ENCODE data around the gene ALKAL2. TPM values are rescaled to one million over a fixed set of nuclear protein-coding genes. Genes with fewer than 3 reads are reported as not detected.

ALKAL2 gene
- total RNA-seq, 8 experiments from 2014 or later = 0.60 to 3.8 (median 1.2) TPM; not detected in 1

DNA sequence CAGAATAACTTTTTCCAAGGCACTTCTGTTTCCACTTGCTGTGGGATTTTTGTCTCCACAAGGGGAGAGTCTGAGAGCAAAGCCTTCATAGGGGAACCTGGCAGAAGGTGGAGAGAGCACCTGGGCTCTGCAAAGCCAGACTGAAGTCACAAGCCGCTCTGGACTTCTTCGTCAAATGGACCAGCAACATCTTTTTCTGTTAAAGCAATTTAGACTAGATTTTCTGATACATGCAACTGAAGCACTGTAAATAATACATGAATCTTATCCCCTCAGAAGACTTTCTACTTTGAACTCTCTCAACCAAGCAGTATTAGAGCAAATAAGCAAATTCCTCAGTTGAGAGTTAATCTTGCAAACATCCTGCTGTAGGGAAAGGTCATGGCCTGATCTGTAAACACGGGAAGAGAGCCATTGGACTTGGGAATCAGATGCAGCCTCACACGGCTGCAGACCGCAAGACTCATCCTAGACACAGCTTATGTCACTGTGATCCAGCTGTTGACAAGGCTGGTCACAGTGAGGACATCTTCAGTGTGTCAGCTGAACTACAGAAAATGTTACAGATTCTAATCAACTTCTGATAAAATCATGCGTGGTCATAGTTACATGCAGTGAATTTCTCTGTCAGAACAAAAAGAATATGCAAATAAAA lies 27.3 kb downstream of the ALKAL2 start:
- 67 to 100% (median 90%) methylated on average over 1 to 5 of the region's 6 CpGs; no CpG with 5 or more reads in 1 of the 10 experiments for WGBS, 10 experiments
- H3K4me3 ChIP-seq = no peak overlapping the region

DNA sequence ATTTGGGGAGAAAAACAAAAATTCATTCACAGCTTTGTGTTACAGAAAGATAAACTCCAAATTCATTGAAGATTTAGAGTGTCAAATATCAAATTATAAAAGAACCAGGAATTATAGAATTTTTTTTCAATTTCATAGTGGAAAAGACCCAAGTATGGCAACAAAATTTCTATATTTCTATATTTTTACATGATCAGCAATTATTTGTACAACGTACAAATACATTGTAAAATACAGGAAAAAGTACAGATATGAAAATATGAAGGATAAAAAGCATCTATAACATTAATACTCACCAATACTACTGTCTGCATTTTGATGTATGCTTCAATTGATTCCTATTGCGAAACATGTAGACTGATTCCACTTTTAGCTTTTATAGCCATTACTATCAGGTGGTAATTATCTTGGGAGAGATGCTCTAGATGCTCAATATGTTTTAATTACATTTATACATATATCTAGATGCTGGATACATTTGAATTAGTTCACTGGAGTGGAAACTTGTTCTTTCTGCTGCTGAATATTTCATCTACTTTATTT lies 28.0 kb downstream of the ALKAL2 start:
- WGBS, 10 experiments = 93 to 100% (median 100%) methylated on average over 2 of the region's 2 CpGs; no CpG with 5 or more reads in 1 of the 10 experiments
- ATAC-seq (replicated peaks in 6 of 8) = no peak
- Histone ChIP-seq H3K4me1 (replicated peaks in 1 of 2) (peaks cover 4 to 7% of the 10 kb centered on the region in 2 donors), H3K4me3 (no peak overlapping the region), H3K27ac (no peak overlapping the region)
- in situ Hi-C loops (cut with MboI; ENCODE audit: low pct_unique_long_range_greater_than_20kb in 2 of 9, low sequenced_read_pairs in 9 of 9, unreplicated experiment in 9 of 9) = no loop called here

More for the DNA sequence above, 27.3 kb downstream of the ALKAL2 start:
- in situ Hi-C loops (cut with MboI; ENCODE audit: low pct_unique_long_range_greater_than_20kb in 2 of 9, low sequenced_read_pairs in 9 of 9, unreplicated experiment in 9 of 9) = no loop called here
- Histone ChIP-seq H3K4me1 (replicated peaks in 1 of 2) (peaks cover 6 to 8% of the 10 kb centered on the region in 2 donors), H3K27ac (no peak overlapping the region)
- no peak for ATAC-seq (replicated peaks in 6 of 8)

DNA sequence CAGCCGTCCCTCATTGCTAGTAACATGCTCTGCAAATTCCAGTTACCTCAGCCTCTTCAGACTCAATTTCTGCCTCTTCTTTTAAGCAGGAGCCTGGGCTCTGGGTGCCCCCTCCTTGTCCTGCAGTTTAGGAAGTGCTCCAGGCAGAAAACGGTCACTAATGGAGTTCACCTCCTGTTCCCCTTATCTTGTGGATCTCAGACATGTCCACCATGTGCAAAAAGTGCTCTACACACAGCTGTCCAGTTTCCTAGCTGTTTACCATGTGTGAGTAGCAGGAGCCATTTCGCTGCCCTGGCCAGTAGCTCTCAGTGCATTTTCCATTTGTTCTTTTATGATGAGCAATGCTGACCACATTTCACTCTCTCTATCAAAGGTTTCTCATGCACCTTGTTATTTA lies 29.0 kb downstream of the ALKAL2 start:
- H3K4me3 ChIP-seq = no peak overlapping the region
- in situ Hi-C loops (cut with MboI; ENCODE audit: low pct_unique_long_range_greater_than_20kb in 2 of 9, low sequenced_read_pairs in 9 of 9, unreplicated experiment in 9 of 9) = no loop called here
- H3K4me1 ChIP-seq (replicated peaks in 1 of 2) = peaks cover 4 to 7% of the 10 kb centered on the region in 2 donors
- WGBS, 10 experiments = 90 to 100% (median 100%) methylated on average over 1 to 3 of the region's 3 CpGs; no CpG with 5 or more reads in 1 of the 10 experiments
- no peak overlapping the region for H3K27ac ChIP-seq
- ATAC-seq (replicated peaks in 6 of 8) = no peak

DNA sequence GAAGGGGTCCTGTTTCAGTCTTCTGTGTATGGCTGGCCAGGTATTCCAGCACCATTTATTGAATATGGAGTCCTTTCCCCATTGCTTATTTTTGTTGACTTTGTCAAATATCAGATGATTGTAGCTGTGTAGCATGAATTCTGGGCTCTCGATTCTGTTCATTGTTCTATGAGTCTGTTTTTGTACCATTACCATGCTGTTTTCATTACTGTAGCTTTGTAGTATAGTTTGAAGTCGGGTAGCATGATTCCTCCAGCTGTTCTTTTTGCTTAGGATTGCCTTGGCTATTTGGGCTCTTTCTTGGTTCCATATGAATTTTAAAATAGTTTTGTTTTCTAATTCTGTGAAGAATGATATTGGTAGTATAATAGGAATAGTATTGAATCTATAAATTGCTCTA lies 30.0 kb downstream of the ALKAL2 start:
- no peak overlapping the region for H3K27ac ChIP-seq
- 66 to 100% (median 96%) methylated on average over 1 to 2 of the region's 2 CpGs; no CpG with 5 or more reads in 1 of the 10 experiments for WGBS, 10 experiments
- no peaks in the 10 kb centered on the region for H3K4me1 ChIP-seq (replicated peaks in 1 of 2)
- in situ Hi-C loops (cut with MboI; ENCODE audit: low pct_unique_long_range_greater_than_20kb in 2 of 9, low sequenced_read_pairs in 9 of 9, unreplicated experiment in 9 of 9) = no loop called here
- no peak for ATAC-seq (replicated peaks in 6 of 8)
- H3K4me3 ChIP-seq = no peak overlapping the region

GRCh38 chr2:257429-257828 lies 30.5 kb downstream of the ALKAL2 start:
- no peak for ATAC-seq (replicated peaks in 6 of 8)

DNA sequence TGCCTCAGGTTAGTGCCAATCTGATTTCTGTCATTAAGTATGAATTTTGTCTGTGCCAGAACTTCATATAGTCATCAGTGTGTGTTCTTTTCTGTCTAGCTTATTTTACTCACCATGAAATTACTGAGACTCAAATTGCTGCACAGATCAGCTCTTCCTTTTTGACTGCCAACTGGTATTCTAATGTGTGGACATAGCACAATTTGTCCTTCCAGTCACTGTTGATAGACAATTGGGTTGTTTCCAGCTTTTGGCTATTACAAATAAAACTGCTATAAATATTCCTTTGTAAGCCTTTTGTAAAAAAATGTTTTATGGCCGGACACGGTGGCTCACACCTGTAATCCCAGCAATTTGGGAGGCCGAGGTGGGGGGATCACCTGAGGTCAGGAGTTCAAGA lies 31.8 kb downstream of the ALKAL2 start:
- H3K27ac ChIP-seq = no peak overlapping the region
- in situ Hi-C loops (cut with MboI; ENCODE audit: low pct_unique_long_range_greater_than_20kb in 2 of 9, low sequenced_read_pairs in 9 of 9, unreplicated experiment in 9 of 9) = no loop called here
- H3K4me1 ChIP-seq (replicated peaks in 1 of 2) = no peaks in the 10 kb centered on the region
- no peak for ATAC-seq (replicated peaks in 6 of 8)
- WGBS, 10 experiments = 62 to 100% (median 100%) methylated on average over 1 to 3 of the region's 3 CpGs; no CpG with 5 or more reads in 3 of the 10 experiments
- no peak overlapping the region for H3K4me3 ChIP-seq

More at GRCh38 chr2:257429-257828, 30.5 kb downstream of the ALKAL2 start:
- WGBS, 10 experiments = 86 to 100% (median 95%) methylated on average over 2 to 3 of the region's 3 CpGs; no CpG with 5 or more reads in 2 of the 10 experiments
- no peak overlapping the region for H3K27ac ChIP-seq
- H3K4me1 ChIP-seq (replicated peaks in 1 of 2) = no peaks in the 10 kb centered on the region
- no peak overlapping the region for H3K4me3 ChIP-seq
- in situ Hi-C loops (cut with MboI; ENCODE audit: low pct_unique_long_range_greater_than_20kb in 2 of 9, low sequenced_read_pairs in 9 of 9, unreplicated experiment in 9 of 9) = no loop called here

- no peak overlapping the region for H3K4me3 ChIP-seq
- in situ Hi-C loops (cut with MboI; ENCODE audit: low pct_unique_long_range_greater_than_20kb in 2 of 9, low sequenced_read_pairs in 9 of 9, unreplicated experiment in 9 of 9) = no loop called here
- WGBS, 10 experiments = 81 to 100% (median 100%) methylated on average over 1 to 2 of the region's 2 CpGs; no CpG with 5 or more reads in 3 of the 10 experiments
Measured at GRCh38 chr2:255195-255594, 32.7 kb downstream of the ALKAL2 start.

DNA sequence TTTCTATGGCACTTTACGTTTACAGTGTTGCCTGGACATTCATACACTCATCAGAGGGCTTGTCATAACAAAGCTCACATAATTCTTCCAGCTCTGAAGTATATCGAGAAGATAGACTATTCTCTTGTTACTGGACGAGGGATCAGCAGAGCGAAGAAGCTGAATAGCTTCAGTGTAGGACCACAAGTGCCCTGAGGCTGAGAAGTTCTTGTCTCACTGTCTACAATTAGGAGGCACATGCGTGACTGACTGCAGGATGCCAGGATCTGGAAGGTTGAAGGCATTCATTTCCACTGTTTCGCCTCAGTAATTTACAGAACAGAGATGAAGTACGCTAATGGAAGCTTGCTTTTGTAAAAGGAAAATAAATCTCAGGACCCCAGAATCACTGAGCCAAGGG lies 33.6 kb downstream of the ALKAL2 start:
- 87 to 100% (median 94%) methylated on average over 1 to 7 of the region's 7 CpGs for WGBS, 10 experiments
- ATAC-seq (replicated peaks in 6 of 8) = no peak
- in situ Hi-C loops (cut with MboI; ENCODE audit: low pct_unique_long_range_greater_than_20kb in 2 of 9, low sequenced_read_pairs in 9 of 9, unreplicated experiment in 9 of 9) = no loop called here
- Histone ChIP-seq H3K27ac (no peak overlapping the region), H3K4me3 (no peak overlapping the region), H3K4me1 (replicated peaks in 1 of 2) (no peaks in the 10 kb centered on the region)

More at GRCh38 chr2:255195-255594, 32.7 kb downstream of the ALKAL2 start:
- no peak for ATAC-seq (replicated peaks in 6 of 8)
- H3K27ac ChIP-seq = no peak overlapping the region
- no peaks in the 10 kb centered on the region for H3K4me1 ChIP-seq (replicated peaks in 1 of 2)

- H3K27ac ChIP-seq = no peak overlapping the region
- ATAC-seq (replicated peaks in 6 of 8) = no peak
- in situ Hi-C loops (cut with MboI; ENCODE audit: low pct_unique_long_range_greater_than_20kb in 2 of 9, low sequenced_read_pairs in 9 of 9, unreplicated experiment in 9 of 9) = no loop called here
- H3K4me1 ChIP-seq (replicated peaks in 1 of 2) = no peaks in the 10 kb centered on the region
- 71 to 100% (median 92%) methylated on average over 1 to 7 of the region's 8 CpGs; no CpG with 5 or more reads in 1 of the 10 experiments for WGBS, 10 experiments
- H3K4me3 ChIP-seq = no peak overlapping the region
Measured at GRCh38 chr2:253202-253638, 34.7 kb downstream of the ALKAL2 start.

GRCh38 chr2:252001-252602 lies 35.8 kb downstream of the ALKAL2 start:
- Histone ChIP-seq H3K4me3 (no peak overlapping the region), H3K4me1 (replicated peaks in 1 of 2) (no peaks in the 10 kb centered on the region), H3K27ac (no peak overlapping the region)
- 3 to 86% (median 79%) methylated on average over 2 to 6 of the region's 6 CpGs; no CpG with 5 or more reads in 2 of the 10 experiments for WGBS, 10 experiments
- in situ Hi-C loops (cut with MboI; ENCODE audit: low pct_unique_long_range_greater_than_20kb in 2 of 9, low sequenced_read_pairs in 9 of 9, unreplicated experiment in 9 of 9) = no loop called here
- peak in 3 of 8 experiments; percentile 86 to 92 (median 92) for ATAC-seq (replicated peaks in 6 of 8)

GRCh38 chr2:249538-250042 lies 38.3 kb downstream of the ALKAL2 start:
- in situ Hi-C loops (cut with MboI; ENCODE audit: low pct_unique_long_range_greater_than_20kb in 2 of 9, low sequenced_read_pairs in 9 of 9, unreplicated experiment in 9 of 9) = no loop called here
- no peak overlapping the region for H3K27ac ChIP-seq
- no peak overlapping the region for H3K4me3 ChIP-seq
- ATAC-seq (replicated peaks in 6 of 8) = no peak
- no peaks in the 10 kb centered on the region for H3K4me1 ChIP-seq (replicated peaks in 1 of 2)
- WGBS, 10 experiments = 81 to 100% (median 93%) methylated on average over 2 to 13 of the region's 15 CpGs

- no peak for ATAC-seq (replicated peaks in 6 of 8)
- H3K4me3 ChIP-seq = no peak overlapping the region
- H3K4me1 ChIP-seq (replicated peaks in 1 of 2) = no peaks in the 10 kb centered on the region
- 56 to 94% (median 83%) methylated on average over 2 of the region's 2 CpGs; no CpG with 5 or more reads in 1 of the 10 experiments for WGBS, 10 experiments
- in situ Hi-C loops (cut with MboI; ENCODE audit: low pct_unique_long_range_greater_than_20kb in 2 of 9, low sequenced_read_pairs in 9 of 9, unreplicated experiment in 9 of 9) = no loop called here
- H3K27ac ChIP-seq = no peak overlapping the region
Measured at GRCh38 chr2:248724-249123, 39.2 kb downstream of the ALKAL2 start.

DNA sequence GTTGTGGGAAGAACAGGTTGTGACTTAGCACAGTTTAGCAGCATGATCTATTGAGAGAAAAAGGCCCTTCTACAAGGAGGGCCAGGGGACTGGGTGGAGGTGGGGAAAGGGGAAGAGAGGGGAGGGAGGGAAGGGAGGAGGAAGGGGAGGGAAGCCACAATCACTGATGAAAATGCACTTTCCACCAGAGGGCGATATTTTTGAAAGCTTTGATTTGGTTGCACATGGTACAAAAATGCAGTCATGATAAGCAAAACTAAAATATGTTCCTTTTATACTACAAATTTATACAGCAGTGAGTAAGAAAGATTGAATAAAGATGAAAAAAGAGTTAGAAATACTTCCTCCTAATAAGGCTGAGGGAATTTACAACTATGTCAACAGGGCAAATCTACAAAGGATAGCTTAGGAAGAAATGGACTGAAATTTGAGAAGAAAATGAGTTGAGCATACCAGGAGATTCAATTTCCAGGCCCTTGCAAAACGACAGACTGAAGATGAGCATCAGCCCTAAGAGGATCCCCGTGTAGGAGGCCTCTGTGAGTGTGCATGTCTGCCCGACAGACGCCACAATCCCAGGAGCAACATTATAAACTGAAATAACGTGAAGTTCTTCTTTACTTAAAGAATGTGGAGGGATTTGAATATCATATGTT lies 41.3 kb downstream of the ALKAL2 start:
- no peaks in the 10 kb centered on the region for H3K4me1 ChIP-seq (replicated peaks in 1 of 2)
- peak in 3 of 8 experiments; percentile 48 to 70 (median 67) for ATAC-seq (replicated peaks in 6 of 8)
- no peak overlapping the region for H3K27ac ChIP-seq
- in situ Hi-C loops (cut with MboI; ENCODE audit: low pct_unique_long_range_greater_than_20kb in 2 of 9, low sequenced_read_pairs in 9 of 9, unreplicated experiment in 9 of 9) = no loop called here
- 40 to 90% (median 60%) methylated on average over 2 to 6 of the region's 6 CpGs; no CpG with 5 or more reads in 2 of the 10 experiments for WGBS, 10 experiments
- no peak overlapping the region for H3K4me3 ChIP-seq

Data from motor neuron (in vitro differentiated cells).